Chondrocyte (in vitro differentiated cells): ENCODE results near the gene ERVFRD-1. TPM values are rescaled to one million over a fixed set of nuclear protein-coding genes. Genes with fewer than 3 reads are reported as not detected.
"Not testable (repeated sequence)": the region's sequence is repeated elsewhere in the genome, so short reads cannot be mapped to it uniquely, and the experiment has no call there.

Source experiments
- DNase-seq: peaks from one replicate; pipeline ENCODE4 v3.0.0; 2021; ENCODE audit warnings: mixed read lengths, low spot score
- H3K27ac Mint-ChIP-seq: one replicate; pipeline ENCODE4 v1.8.0; 2021; ENCODE audit warnings: mild to moderate bottlenecking, moderate library complexity, mixed read lengths; ENCODE audit not compliant: unreplicated experiment
- H3K27me3 Mint-ChIP-seq: 2 replicates; pipeline ENCODE4 v1.8.0; 2021; ENCODE audit warnings: low read depth, mixed read lengths
- H3K36me3 Mint-ChIP-seq: 2 replicates; pipeline ENCODE4 v1.8.0; 2021; ENCODE audit warnings: low read depth, mixed read lengths
- H3K4me1 Mint-ChIP-seq: 2 replicates; pipeline ENCODE4 v1.8.0; 2021; ENCODE audit warnings: low read depth, mild to moderate bottlenecking, mixed read lengths
- H3K4me3 Mint-ChIP-seq: one replicate; pipeline ENCODE4 v1.8.0; 2021; ENCODE audit warnings: mild to moderate bottlenecking, moderate library complexity, mixed read lengths; ENCODE audit not compliant: unreplicated experiment
- H3K9me3 Mint-ChIP-seq: 2 replicates; pipeline ENCODE4 v1.8.0; 2021; ENCODE audit warnings: low read depth, mixed read lengths
- CTCF ChIP-seq: fragments of 200-600 bp; sonication (generic); IDR thresholded peaks from 2 replicates; pipeline ENCODE4 v1.5.0; 2021; ENCODE audit warnings: antibody characterized with exemption, mild to moderate bottlenecking, moderate library complexity
- total RNA-seq: library from RNA; stranded (reverse); gene quantifications from 3 replicates; pipeline ENCODE4 v1.2.1, GENCODE V29; 2021

Gene ERVFRD-1
- total RNA-seq, 1 donor from 2014 or later = not detected

- no peak for DNase-seq
- Mint-ChIP-seq H3K4me3 (no peak overlapping the region), H3K4me1 (peaks cover 67% of the 10 kb centered on the region), H3K27ac (no peak overlapping the region), H3K27me3 (no peaks in the 10 kb centered on the region), H3K36me3 (peaks cover 3% of the 10 kb centered on the region), H3K9me3 (no peaks in the 10 kb centered on the region)
- TF ChIP-seq CTCF = no peak
Observed at GRCh38 chr6:11126876-11127275, 15.4 kb upstream of the ERVFRD-1 start.

DNA sequence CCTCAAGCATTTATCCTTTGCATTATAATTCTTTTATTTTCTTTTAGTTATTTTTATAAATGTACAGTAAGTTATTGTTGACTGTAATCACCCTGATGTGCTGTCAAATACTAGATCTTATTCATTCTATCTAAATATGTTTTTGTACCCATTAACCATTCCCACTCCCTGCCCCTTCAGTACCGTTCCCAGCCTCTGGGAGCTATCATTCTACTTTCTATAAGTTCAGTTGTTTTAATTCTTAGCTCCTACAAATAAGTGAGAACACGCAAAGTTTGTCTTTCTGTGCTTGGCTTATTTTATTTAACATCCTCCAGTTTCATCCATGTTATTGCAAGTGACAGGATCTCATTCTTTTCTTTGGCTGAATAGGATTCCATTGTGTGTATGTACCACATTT, 12.5 kb upstream of the ERVFRD-1 start:
- Mint-ChIP-seq H3K4me3 (no peak overlapping the region), H3K27ac (no peak overlapping the region), H3K4me1 (peaks cover 65% of the 10 kb centered on the region), H3K9me3 (no peaks in the 10 kb centered on the region), H3K27me3 (no peaks in the 10 kb centered on the region), H3K36me3 (peaks cover 2% of the 10 kb centered on the region)
- peak; percentile 54 for TF ChIP-seq CTCF
- DNase-seq = no peak

- Mint-ChIP-seq H3K36me3 (peaks cover under 1% of the 10 kb centered on the region), H3K4me1 (peaks cover 62% of the 10 kb centered on the region), H3K27ac (no peak overlapping the region), H3K27me3 (no peaks in the 10 kb centered on the region), H3K9me3 (no peaks in the 10 kb centered on the region), H3K4me3 (no peak overlapping the region)
- no peak for DNase-seq
- TF ChIP-seq CTCF = no peak
Observed at GRCh38 chr6:11122380-11122779, 10.9 kb upstream of the ERVFRD-1 start.

DNA sequence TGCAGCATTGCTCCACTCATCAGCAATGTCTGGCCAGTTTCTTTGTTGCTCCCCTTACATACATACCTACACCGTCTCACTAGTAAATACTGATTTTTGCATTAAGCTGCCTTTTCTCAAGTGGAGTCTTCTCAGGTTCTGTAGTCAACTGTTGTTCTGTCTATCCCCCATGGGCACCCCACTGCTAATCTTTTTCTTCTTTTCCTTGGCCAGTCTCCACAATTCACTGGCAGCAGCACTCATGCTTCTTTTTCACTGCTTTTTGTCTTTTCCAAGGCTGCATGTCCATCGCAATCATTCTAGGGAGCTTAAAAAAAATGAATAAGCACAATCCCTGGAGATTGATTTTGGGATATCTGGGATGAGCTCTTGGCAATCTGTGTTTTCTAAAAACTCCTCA, 10.3 kb upstream of the ERVFRD-1 start:
- Mint-ChIP-seq H3K9me3 (no peaks in the 10 kb centered on the region), H3K27ac (peak overlapping the region; percentile 34), H3K4me1 (peaks cover 57% of the 10 kb centered on the region), H3K27me3 (no peaks in the 10 kb centered on the region), H3K4me3 (no peak overlapping the region), H3K36me3 (no peaks in the 10 kb centered on the region)
- no peak for DNase-seq
- TF ChIP-seq CTCF = no peak

GRCh38 chr6:11120271-11121005, 8.9 kb upstream of the ERVFRD-1 start:
- peaks cover 55% of the 10 kb centered on the region for H3K4me1 Mint-ChIP-seq
- no peaks in the 10 kb centered on the region for H3K9me3 Mint-ChIP-seq
- TF ChIP-seq CTCF = no peak
- H3K4me3 Mint-ChIP-seq = no peak overlapping the region
- peak overlapping the region; percentile 27 for H3K27ac Mint-ChIP-seq
- no peaks in the 10 kb centered on the region for H3K36me3 Mint-ChIP-seq
- H3K27me3 Mint-ChIP-seq = no peaks in the 10 kb centered on the region
- no peak for DNase-seq

DNA sequence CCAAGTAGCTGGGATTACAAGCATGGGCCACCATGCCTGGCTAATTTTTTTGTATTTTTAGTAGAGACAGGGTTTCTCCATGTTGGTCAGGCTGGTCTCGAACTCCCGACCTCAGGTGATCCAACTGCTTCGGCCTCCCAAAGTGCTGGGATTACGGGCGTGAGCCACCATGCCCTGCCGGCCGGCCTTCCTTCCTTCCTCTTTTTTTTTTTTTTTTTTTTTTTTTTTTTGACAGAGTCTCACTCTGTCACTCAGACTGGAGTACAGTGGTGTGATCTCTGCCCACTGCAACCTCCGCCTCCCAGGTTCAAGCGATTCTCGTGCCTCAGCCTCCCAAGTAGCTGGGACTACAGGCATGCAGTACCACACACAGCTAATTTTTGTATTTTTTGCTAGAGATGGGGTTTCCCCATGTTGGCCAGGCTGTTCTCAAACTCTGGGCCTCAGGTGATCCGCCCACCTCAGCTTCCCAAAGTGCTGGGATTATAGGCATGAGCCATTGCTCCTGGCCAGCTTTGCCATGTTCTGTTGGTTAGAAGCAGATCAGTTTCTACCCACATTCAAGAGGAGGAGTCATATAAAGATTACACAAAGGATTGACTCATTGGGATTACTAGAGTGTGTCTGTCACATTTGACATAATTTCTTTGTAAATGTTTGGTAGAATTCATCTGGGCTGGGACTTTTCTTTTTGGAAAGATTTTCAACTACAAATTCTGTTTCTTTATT, 4.4 kb upstream of the ERVFRD-1 start:
- not testable (repeated sequence) for H3K36me3 Mint-ChIP-seq, H3K27me3 Mint-ChIP-seq, H3K4me3 Mint-ChIP-seq, DNase-seq, H3K9me3 Mint-ChIP-seq, H3K27ac Mint-ChIP-seq
- peaks cover 34% of the 10 kb centered on the region for H3K4me1 Mint-ChIP-seq
